Sigmoid colon (tissue), 7 donors: Measurements from ENCODE around the gene SNTA1. TPM values are rescaled to one million over a fixed set of nuclear protein-coding genes. Genes with fewer than 3 reads are reported as not detected.
"Not testable (repeated sequence)": the region's sequence is repeated elsewhere in the genome, so short reads cannot be mapped to it uniquely, and the experiment has no call there.

Experiments used
- DNase-seq: peaks from one replicate; pipeline ENCODE4 v3.0.0-alpha.2; 2019
- H3K27ac ChIP-seq, 4 donors: fragments of 200-600 bp; sonication (generic); one replicate each; pipeline ENCODE4 v1.5.1; 2016 to 2019; ENCODE audit warnings: mild to moderate bottlenecking in 1 of 4
- H3K27me3 ChIP-seq, 3 donors: fragments of 200-600 bp; sonication (generic); one replicate each; pipeline ENCODE4 v1.5.1; 2019; ENCODE audit warnings: mild to moderate bottlenecking in 1 of 3
- H3K36me3 ChIP-seq, 4 donors: fragments of 200-600 bp; sonication (generic); one replicate each; pipeline ENCODE4 v1.5.1; 2016 to 2019
- H3K4me1 ChIP-seq, 4 donors: fragments of 200-600 bp; sonication (generic); one replicate each; pipeline ENCODE4 v1.5.1; 2017 to 2019
- H3K4me3 ChIP-seq, 4 donors: fragments of 200-600 bp; sonication (generic); one replicate each; pipeline ENCODE4 v1.5.1; 2017 to 2019; ENCODE audit warnings: mild to moderate bottlenecking in 2 of 4, moderate library complexity in 1 of 4
- H3K9me3 ChIP-seq, 4 donors: fragments of 200-600 bp in 3 of 4; sonication (generic) in 3 of 4; one replicate each; pipeline versions ENCODE4 v1.5.1 to v1.6.1; 2013 to 2019
- CTCF ChIP-seq, 4 experiments: fragments of 450-650 bp in 3 of 4; fragments of 200-600 bp in 1 of 4; IDR thresholded peaks; one replicate each; pipeline ENCODE4 v1.5.1; 2016 to 2019; ENCODE audit warnings: antibody characterized with exemption in 4 of 4, mild to moderate bottlenecking in 3 of 4, moderate library complexity in 2 of 4
- EP300 ChIP-seq, 4 donors: sonication (generic); formaldehyde crosslinking; IDR thresholded peaks; one replicate each; pipeline ENCODE4 v1.6.1; 2017; ENCODE audit warnings: antibody characterized with exemption in 4 of 4
- POLR2A ChIP-seq, 2 donors: fragments of 450-650 bp; IDR thresholded peaks; one replicate each; pipeline ENCODE4 v1.6.1; 2016; ENCODE audit warnings: antibody characterized with exemption in 2 of 2, mild to moderate bottlenecking in 2 of 2, moderate library complexity in 2 of 2
- POLR2AphosphoS5 ChIP-seq, 4 donors: sonication (generic); formaldehyde crosslinking; IDR thresholded peaks; one replicate each; pipeline ENCODE4 v1.6.1; 2017; ENCODE audit warnings: antibody characterized with exemption in 4 of 4
- WGBS, 2 donors: extraction: QIAGEN DNeasy Blood & Tissue Kit; methylation state at CpG; one replicate each; pipeline ENCODE4 v1.1.7; 2013; 5-methylcytosine and 5-hydroxymethylcytosine counted together
- intact Hi-C: fragments of 100-400 bp; cut with DNase I; formaldehyde crosslinking; loops from one replicate; pipeline ENCODE4 v1.15.1; 2023
- polyA plus RNA-seq, 3 donors: library from polyadenylated mRNA; stranded (reverse); fragments of 200-250 nt; gene quantifications; one replicate each; pipeline ENCODE4 v1.2.3, GENCODE V29; 2013
- total RNA-seq, 4 donors: library from RNA; depleted of rRNA; stranded (reverse); fragments of >200 nt; gene quantifications; one replicate each; pipeline ENCODE4 v1.1.0, GENCODE V29; 2016
- donor health status: healthy with polysubstance abuse.
- donor health status: Bipolar disorder and iron deficiency.
- donor health status: healthy.

The SNTA1 gene
- total and polyA plus RNA-seq, 7 donors = 5.8 to 42.7 (median 29.3) TPM

- H3K27ac ChIP-seq, H3K4me3 ChIP-seq, H3K4me1 ChIP-seq, H3K36me3 ChIP-seq, H3K9me3 ChIP-seq, H3K27me3 ChIP-seq: not testable (repeated sequence)
- intact Hi-C loops = loop anchor here (1.0 kb wide), 2 partner anchors 196 to 211 kb away; no protein-coding TSS in a partner anchor
- peak; percentile 90 for DNase-seq
- WGBS, 2 donors = 20 to 23% methylated on average over 5 of the region's 6 CpGs
- TF ChIP-seq CTCF (IDR thresholded peaks at IDR 0.05) = peak; percentile 89 to 97 (median 93)
- peak in 1 of 4 donors; percentile 41 for TF ChIP-seq POLR2AphosphoS5 (IDR thresholded peaks at IDR 0.05)
Measured at GRCh38 chr20:33456916-33457642, 13.5 kb upstream of the SNTA1 start.

- Histone ChIP-seq H3K36me3 (no peaks in the 10 kb centered on the region), H3K9me3 (no peaks in the 10 kb centered on the region), H3K27ac (no peak overlapping the region), H3K4me1 (no peaks in the 10 kb centered on the region), H3K27me3 (no peaks in the 10 kb centered on the region), H3K4me3 (no peak overlapping the region)
- WGBS, 2 donors = 54 to 73% methylated on average over 4 of the region's 4 CpGs
- DNase-seq = no peak
- TF ChIP-seq POLR2A (IDR thresholded peaks at IDR 0.05) (no peak), POLR2AphosphoS5 (IDR thresholded peaks at IDR 0.05) (no peak), EP300 (IDR thresholded peaks at IDR 0.05) (no peak), CTCF (IDR thresholded peaks at IDR 0.05) (no peak)
- intact Hi-C loops = no loop called here
Measured at GRCh38 chr20:33450867-33451266, 7.3 kb upstream of the SNTA1 start.

GRCh38 chr20:33445881-33446625 is 2.5 kb upstream of the SNTA1 start:
- TF ChIP-seq POLR2AphosphoS5 (IDR thresholded peaks at IDR 0.05) (no peak), EP300 (IDR thresholded peaks at IDR 0.05) (no peak), POLR2A (IDR thresholded peaks at IDR 0.05) (no peak), CTCF (IDR thresholded peaks at IDR 0.05) (no peak)

GRCh38 chr20:33444797-33445560 is 1.4 kb upstream of the SNTA1 start:
- DNase-seq = no peak
- 25 to 47% methylated on average over 4 of the region's 4 CpGs for WGBS, 2 donors
- Histone ChIP-seq H3K27me3 (no peaks in the 10 kb centered on the region), H3K9me3 (no peaks in the 10 kb centered on the region), H3K4me1 (peaks cover 0 to 25% (median 14%) of the 10 kb centered on the region in 4 donors), H3K36me3 (no peaks in the 10 kb centered on the region), H3K4me3 (peak overlapping the region in 1 of 4 donors; percentile 84), H3K27ac (peak overlapping the region in 3 of 4 donors; percentile 86 to 91 (median 86))
- intact Hi-C loops = loop anchor here (5.0 to 10.0 kb wide), 3 partner anchors 43 to 290 kb away; partner anchors contain the start of genes C20orf144, CDK5RAP1 and ZNF341
- TF ChIP-seq EP300 (IDR thresholded peaks at IDR 0.05) (no peak), CTCF (IDR thresholded peaks at IDR 0.05) (peak in 1 of 4 experiments; percentile 11), POLR2AphosphoS5 (IDR thresholded peaks at IDR 0.05) (no peak), POLR2A (IDR thresholded peaks at IDR 0.05) (no peak)

More at GRCh38 chr20:33445881-33446625, 2.5 kb upstream of the SNTA1 start:
- peaks cover 0 to 20% (median 14%) of the 10 kb centered on the region in 4 donors for H3K4me1 ChIP-seq
- DNase-seq = no peak
- intact Hi-C loops = loop anchor here (10.0 kb wide), 1 partner anchor 289 kb away; the partner anchor contains the start of gene ZNF341
- no peak overlapping the region for H3K4me3 ChIP-seq
- 83 to 90% methylated on average over 4 of the region's 4 CpGs for WGBS, 2 donors
- no peaks in the 10 kb centered on the region for H3K36me3 ChIP-seq
- H3K27ac ChIP-seq = no peak overlapping the region
- H3K27me3 ChIP-seq = no peaks in the 10 kb centered on the region
- H3K9me3 ChIP-seq = no peaks in the 10 kb centered on the region
